ENCODE results near the gene TBC1D16.

- TF ChIP-seq CTCF (conservative IDR thresholded peaks at IDR 0.05) (no peak), ZFX (IDR thresholded peaks at IDR 0.05) (no peak)
These were observed 92.9 kb downstream of the TBC1D16 start for GRCh38 chr17:79942591-79943346.

All from C4-2B (cell line).